Dendritic cell treated with granulocyte-macrophage colony-stimulating factor and Interleukin-4, amounts not matched to agents 40 ng/mL and 50 ng/mL, for 4 days (primary cell): ENCODE measurements around the gene TRIM2.
"Not testable (repeated sequence)": the region's sequence is repeated elsewhere in the genome, so short reads cannot be mapped to it uniquely, and the experiment has no call there.

ENCODE experiments used
- H3K27ac Mint-ChIP-seq: one replicate; pipeline ENCODE4 v1.8.0; 2022; ENCODE audit warnings: mild to moderate bottlenecking, mixed read lengths
- H3K27me3 Mint-ChIP-seq: one replicate; pipeline ENCODE4 v1.8.0; 2022; ENCODE audit warnings: mild to moderate bottlenecking, mixed read lengths
- H3K36me3 Mint-ChIP-seq: one replicate; pipeline ENCODE4 v1.8.0; 2022; ENCODE audit warnings: low read depth, mixed read lengths
- H3K4me1 Mint-ChIP-seq: one replicate; pipeline ENCODE4 v1.8.0; 2022; ENCODE audit warnings: low read depth, mixed read lengths
- H3K4me3 Mint-ChIP-seq: one replicate; pipeline ENCODE4 v1.8.0; 2022; ENCODE audit warnings: mild to moderate bottlenecking, moderate library complexity, mixed read lengths
- H3K9me3 Mint-ChIP-seq: one replicate; pipeline ENCODE4 v1.8.0; 2022; ENCODE audit warnings: mixed read lengths
- intact Hi-C: fragments of 100-400 bp; cut with micrococcal nuclease; formaldehyde crosslinking; loops from one replicate; pipeline ENCODE4 v1.15.0; 2022

Gene TRIM2

DNA sequence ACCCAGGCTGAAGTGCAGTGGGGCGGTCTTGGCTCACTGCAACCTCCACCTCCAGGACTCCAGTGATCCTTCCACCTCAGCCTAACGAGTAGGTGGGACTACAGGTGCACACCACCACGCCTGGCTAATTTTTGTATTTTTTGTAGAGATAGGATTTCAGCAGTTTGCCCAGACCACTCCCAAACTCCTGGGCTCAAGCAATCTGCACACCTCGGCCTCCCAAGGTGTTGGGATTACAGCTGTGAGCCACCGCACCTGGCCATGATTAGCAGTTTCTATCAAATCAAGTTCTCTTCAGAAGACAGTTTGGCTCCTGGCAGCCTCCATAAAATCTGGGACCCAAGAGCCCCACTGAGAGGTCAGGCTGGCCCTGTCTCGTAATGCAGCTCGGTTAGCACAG lies 26.4 kb upstream of the TRIM2 start:
- no peaks in the 10 kb centered on the region for H3K4me1 Mint-ChIP-seq
- intact Hi-C loops = no loop called here
- no peaks in the 10 kb centered on the region for H3K27me3 Mint-ChIP-seq
- H3K4me3 Mint-ChIP-seq = no peak overlapping the region
- H3K9me3 Mint-ChIP-seq = no peaks in the 10 kb centered on the region
- no peaks in the 10 kb centered on the region for H3K36me3 Mint-ChIP-seq
- H3K27ac Mint-ChIP-seq = no peak overlapping the region

GRCh38 chr4:153179100-153179499 lies 25.1 kb upstream of the TRIM2 start:
- Mint-ChIP-seq H3K27ac (no peak overlapping the region), H3K4me1 (no peaks in the 10 kb centered on the region), H3K36me3 (no peaks in the 10 kb centered on the region), H3K4me3 (no peak overlapping the region), H3K9me3 (no peaks in the 10 kb centered on the region), H3K27me3 (no peaks in the 10 kb centered on the region)
- intact Hi-C loops = no loop called here

DNA sequence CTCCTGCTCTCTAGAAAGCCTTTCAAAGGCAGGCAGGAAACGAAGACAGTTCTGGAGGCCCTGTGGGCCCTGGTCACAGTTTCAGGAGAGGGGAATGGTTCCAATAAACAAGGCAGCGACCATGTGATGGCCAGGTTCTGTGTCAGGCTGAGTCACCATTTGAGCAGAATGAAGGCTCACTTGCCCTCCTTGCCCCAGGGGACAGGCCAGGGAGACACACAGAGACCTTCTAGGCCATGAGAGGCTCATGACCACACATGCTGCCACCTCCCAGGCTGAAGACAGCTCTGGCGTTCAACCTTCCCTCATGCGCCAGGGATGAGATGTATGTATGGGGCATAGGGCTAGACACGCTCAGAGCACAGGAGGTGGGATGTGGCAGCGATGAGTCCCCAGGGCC lies 22.9 kb upstream of the TRIM2 start:
- H3K4me3 Mint-ChIP-seq = no peak overlapping the region
- no peaks in the 10 kb centered on the region for H3K27me3 Mint-ChIP-seq
- H3K9me3 Mint-ChIP-seq = no peaks in the 10 kb centered on the region
- no peaks in the 10 kb centered on the region for H3K36me3 Mint-ChIP-seq
- H3K27ac Mint-ChIP-seq = no peak overlapping the region
- H3K4me1 Mint-ChIP-seq = no peaks in the 10 kb centered on the region
- intact Hi-C loops = no loop called here

DNA sequence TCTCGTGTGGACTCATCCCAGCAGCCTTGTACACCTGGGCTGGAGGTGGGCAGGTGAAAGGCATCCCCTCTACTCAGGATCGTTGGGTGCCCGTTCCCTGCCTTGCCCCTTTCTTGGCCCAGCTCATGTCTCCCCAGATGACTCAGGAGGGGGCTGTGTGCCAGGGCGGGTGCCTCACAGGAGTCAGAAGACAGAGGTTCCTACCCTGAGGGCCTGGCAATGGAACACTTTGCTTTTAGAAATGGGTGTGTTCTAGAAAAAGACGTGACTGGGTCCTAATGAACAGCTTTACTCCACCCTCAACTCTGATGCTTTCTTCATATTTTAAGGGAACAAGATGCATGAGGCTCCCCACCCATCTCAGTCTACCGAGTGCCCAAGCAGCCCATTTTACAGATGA lies 22.5 kb upstream of the TRIM2 start:
- intact Hi-C loops = no loop called here
- Mint-ChIP-seq H3K4me1 (no peaks in the 10 kb centered on the region), H3K36me3 (no peaks in the 10 kb centered on the region), H3K27ac (no peak overlapping the region), H3K4me3 (no peak overlapping the region), H3K27me3 (no peaks in the 10 kb centered on the region), H3K9me3 (no peaks in the 10 kb centered on the region)

- intact Hi-C loops = no loop called here
- no peak overlapping the region for H3K4me3 Mint-ChIP-seq
- no peaks in the 10 kb centered on the region for H3K9me3 Mint-ChIP-seq
- H3K4me1 Mint-ChIP-seq = no peaks in the 10 kb centered on the region
- no peaks in the 10 kb centered on the region for H3K27me3 Mint-ChIP-seq
- H3K27ac Mint-ChIP-seq = no peak overlapping the region
- H3K36me3 Mint-ChIP-seq = no peaks in the 10 kb centered on the region
These were observed 21.1 kb upstream of the TRIM2 start for GRCh38 chr4:153183146-153183545.

- H3K27me3 Mint-ChIP-seq = peaks cover 3% of the 10 kb centered on the region
- no peaks in the 10 kb centered on the region for H3K4me1 Mint-ChIP-seq
- no peak overlapping the region for H3K4me3 Mint-ChIP-seq
- H3K36me3 Mint-ChIP-seq = no peaks in the 10 kb centered on the region
- intact Hi-C loops = no loop called here
- no peak overlapping the region for H3K27ac Mint-ChIP-seq
- H3K9me3 Mint-ChIP-seq = no peaks in the 10 kb centered on the region
These were observed 18.9 kb upstream of the TRIM2 start for GRCh38 chr4:153185331-153185852.

DNA sequence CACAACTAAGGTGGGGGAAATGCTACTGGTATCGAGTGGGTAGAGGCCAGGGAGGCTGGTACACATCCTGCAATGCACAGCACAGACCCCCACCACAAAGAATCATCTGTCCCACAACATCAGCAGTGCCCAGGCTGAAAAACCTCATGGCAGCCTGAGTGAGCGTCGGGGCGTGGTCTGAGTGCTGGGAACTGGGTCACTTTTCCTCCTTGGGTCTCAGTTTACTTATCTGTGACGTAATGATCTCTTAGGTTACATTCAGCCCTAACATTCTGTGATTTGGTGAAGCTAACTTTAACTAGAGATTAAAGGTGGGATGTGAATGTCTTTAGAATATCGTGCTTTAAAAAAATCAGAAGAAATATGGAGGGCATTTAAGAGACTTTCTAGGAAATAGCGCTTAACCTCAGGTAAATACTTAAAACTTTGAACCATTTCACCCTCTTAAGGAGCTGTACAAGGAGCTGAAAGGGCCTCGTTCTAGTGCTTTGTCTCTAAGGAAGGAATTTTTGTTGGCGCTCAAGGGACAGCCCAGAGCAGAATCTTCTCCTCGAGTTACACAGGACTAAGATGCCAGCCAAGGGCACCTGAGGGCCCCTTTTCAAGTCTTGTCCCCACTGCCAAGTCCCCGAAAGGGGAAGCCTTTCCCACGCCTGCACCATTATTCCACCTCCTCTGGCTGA lies 18.1 kb upstream of the TRIM2 start:
- Mint-ChIP-seq H3K36me3 (no peaks in the 10 kb centered on the region), H3K4me1 (no peaks in the 10 kb centered on the region), H3K4me3 (no peak overlapping the region), H3K9me3 (no peaks in the 10 kb centered on the region), H3K27me3 (peaks cover 3% of the 10 kb centered on the region), H3K27ac (no peak overlapping the region)
- intact Hi-C loops = no loop called here

- H3K27ac Mint-ChIP-seq = no peak overlapping the region
- intact Hi-C loops = no loop called here
- H3K27me3 Mint-ChIP-seq = peaks cover 3% of the 10 kb centered on the region
These were observed 15.0 kb upstream of the TRIM2 start for GRCh38 chr4:153189016-153189801.

GRCh38 chr4:153191795-153192363 lies 12.4 kb upstream of the TRIM2 start:
- Mint-ChIP-seq H3K36me3 (no peaks in the 10 kb centered on the region), H3K4me3 (no peak overlapping the region), H3K4me1 (no peaks in the 10 kb centered on the region), H3K27me3 (peaks cover 3% of the 10 kb centered on the region), H3K9me3 (no peaks in the 10 kb centered on the region), H3K27ac (no peak overlapping the region)
- intact Hi-C loops = no loop called here

More at GRCh38 chr4:153189016-153189801, 15.0 kb upstream of the TRIM2 start:
- Mint-ChIP-seq H3K36me3 (no peaks in the 10 kb centered on the region), H3K4me1 (no peaks in the 10 kb centered on the region), H3K9me3 (no peaks in the 10 kb centered on the region), H3K4me3 (no peak overlapping the region)

- H3K27me3 Mint-ChIP-seq = no peaks in the 10 kb centered on the region
- H3K4me1 Mint-ChIP-seq = no peaks in the 10 kb centered on the region
- intact Hi-C loops = no loop called here
- no peaks in the 10 kb centered on the region for H3K9me3 Mint-ChIP-seq
- H3K4me3 Mint-ChIP-seq = no peak overlapping the region
- no peak overlapping the region for H3K27ac Mint-ChIP-seq
- H3K36me3 Mint-ChIP-seq = no peaks in the 10 kb centered on the region
These were observed 6.9 kb upstream of the TRIM2 start for GRCh38 chr4:153197301-153197700.

DNA sequence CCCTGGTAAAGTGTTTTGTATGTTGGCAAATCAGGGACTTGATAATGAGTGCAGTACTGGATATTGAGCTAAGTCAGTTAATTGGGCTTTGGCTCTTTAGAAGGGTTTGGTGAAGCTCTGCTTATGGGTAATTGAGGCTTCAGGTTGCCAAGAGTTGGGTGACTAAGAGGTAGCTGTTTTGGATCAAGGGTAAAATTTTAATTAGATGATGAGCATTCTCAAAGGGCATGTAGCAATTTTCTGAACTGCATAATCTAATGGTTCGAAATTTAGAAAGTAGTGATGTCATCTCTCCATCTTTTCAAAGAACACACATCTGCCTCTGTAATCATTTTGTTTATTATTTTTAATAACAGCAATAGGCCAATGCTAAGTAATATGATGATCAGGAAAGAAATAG lies 5.5 kb upstream of the TRIM2 start:
- no peaks in the 10 kb centered on the region for H3K36me3 Mint-ChIP-seq
- H3K9me3 Mint-ChIP-seq = no peaks in the 10 kb centered on the region
- no peaks in the 10 kb centered on the region for H3K4me1 Mint-ChIP-seq
- H3K27ac Mint-ChIP-seq = no peak overlapping the region
- no peak overlapping the region for H3K4me3 Mint-ChIP-seq
- no peaks in the 10 kb centered on the region for H3K27me3 Mint-ChIP-seq
- intact Hi-C loops = no loop called here

GRCh38 chr4:153203746-153204145 lies 497 bp upstream of the TRIM2 start:
- H3K36me3 Mint-ChIP-seq, H3K4me1 Mint-ChIP-seq, H3K4me3 Mint-ChIP-seq, intact Hi-C loops, H3K9me3 Mint-ChIP-seq, H3K27ac Mint-ChIP-seq: not testable (repeated sequence)
- peaks cover 11% of the 10 kb centered on the region for H3K27me3 Mint-ChIP-seq

DNA sequence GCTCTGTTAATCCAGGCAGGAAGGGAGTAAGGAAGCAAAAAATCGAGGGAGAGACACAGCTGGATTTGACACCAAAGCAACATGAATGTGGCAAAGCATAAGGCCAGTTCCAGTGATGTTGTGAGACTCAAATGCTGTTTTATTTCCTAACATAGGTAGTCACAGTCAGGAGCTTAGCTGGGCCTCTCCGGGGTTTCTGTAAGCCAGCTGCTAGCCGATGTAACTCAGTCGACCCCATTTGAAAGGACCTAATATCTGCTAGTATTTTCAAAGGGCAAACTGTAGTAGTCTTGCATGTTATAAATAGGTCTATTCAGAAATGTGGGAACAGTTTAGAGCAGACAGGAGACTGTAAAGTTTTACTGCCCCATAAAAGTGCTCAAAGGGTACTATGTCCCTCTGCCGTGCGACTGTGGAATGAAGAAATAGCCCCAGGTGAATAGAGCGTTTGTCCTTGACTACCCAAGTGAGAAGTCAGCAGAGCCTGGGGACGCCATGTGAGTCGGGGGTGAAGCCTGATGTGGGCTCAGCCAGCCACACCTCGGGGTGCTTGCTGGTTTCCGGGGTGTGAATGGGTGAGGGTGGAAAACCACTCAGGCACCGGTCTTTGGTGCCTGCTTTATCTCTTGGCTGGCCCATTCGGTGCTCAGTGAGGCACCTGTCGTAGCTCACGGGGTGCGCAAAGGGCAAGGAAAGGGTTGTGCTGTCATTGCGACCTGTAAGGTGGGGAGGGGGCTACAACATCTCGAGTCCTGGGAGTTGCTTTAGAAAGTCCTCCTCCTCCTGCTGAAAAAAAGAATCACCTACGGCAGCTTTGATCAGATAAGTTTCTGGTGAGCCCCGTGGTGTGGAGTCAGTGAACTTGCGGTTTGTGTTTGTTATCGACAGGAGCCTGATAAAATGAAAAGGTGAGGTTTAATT lies 745 bp downstream of the TRIM2 start:
- no peaks in the 10 kb centered on the region for H3K4me1 Mint-ChIP-seq
- H3K9me3 Mint-ChIP-seq = no peaks in the 10 kb centered on the region
- no peak overlapping the region for H3K4me3 Mint-ChIP-seq
- peaks cover 11% of the 10 kb centered on the region for H3K27me3 Mint-ChIP-seq
- H3K27ac Mint-ChIP-seq = no peak overlapping the region
- intact Hi-C loops = no loop called here
- H3K36me3 Mint-ChIP-seq = no peaks in the 10 kb centered on the region
